ENCODE measurements around the gene TGFBR2.

- TF ChIP-seq CTCF (IDR thresholded peaks at IDR 0.05 in 8 of 11, conservative IDR thresholded peaks at IDR 0.05 in 3 of 11), result no peak
- TF ChIP-seq POLR2A (IDR thresholded peaks at IDR 0.05), result no peak
- TF ChIP-seq POLR2AphosphoS5 (IDR thresholded peaks at IDR 0.05), result no peak
Observed at GRCh38 chr3:30698549-30698948, 92.1 kb downstream of the TGFBR2 start.
